A549 (cell line): Measurements from ENCODE around the gene SAMD13.

Experiments used
- CBX8 ChIP-seq: fragments of 200-600 bp; sonication (generic); IDR thresholded peaks from 2 replicates; pipeline ENCODE4 v1.6.1; 2016
- CEBPB ChIP-seq, 2 experiments: fragments of >200 bp in 1 of 2; sonication (Bioruptor Twin) in 1 of 2; formaldehyde crosslinking in 1 of 2; IDR thresholded peaks; 2 replicates each; pipeline ENCODE4 v1.6.1; 2012 to 2016
- CTCF ChIP-seq: fragments of >200 bp; sonication (Bioruptor Twin); formaldehyde crosslinking; IDR thresholded peaks from 3 replicates; pipeline ENCODE4 v1.5.1; 2016
- EP300 ChIP-seq, 2 experiments: fragments of >200 bp; sonication (Bioruptor Twin); formaldehyde crosslinking; IDR thresholded peaks; 2 replicates in 1 of 2; 3 replicates in 1 of 2; pipeline ENCODE4 v1.6.1; 2016 to 2017
- MAFK ChIP-seq: fragments of 450-650 bp; IDR thresholded peaks from 2 replicates; pipeline ENCODE4 v1.6.1; 2014; ENCODE audit not compliant: partially characterized antibody
- MAZ ChIP-seq: fragments of 150-350 bp; IDR thresholded peaks from 2 replicates; pipeline ENCODE4 v1.6.1; 2014; ENCODE audit warnings: antibody characterized with exemption, low read depth, low read length, borderline replicate concordance
- MYC ChIP-seq: IDR thresholded peaks from 2 replicates; pipeline ENCODE4 v1.6.1; 2012; ENCODE audit warnings: mild to moderate bottlenecking, inconsistent platforms, low read length, improper control_type of control experiment, borderline replicate concordance
- PHF8 ChIP-seq: fragments of 200-600 bp; sonication (generic); IDR thresholded peaks from 2 replicates; pipeline ENCODE4 v1.6.1; 2016; ENCODE audit warnings: low read depth, mild to moderate bottlenecking, antibody characterized with exemption, moderate library complexity, borderline replicate concordance
- POLR2A ChIP-seq: IDR thresholded peaks from 2 replicates; pipeline ENCODE4 v1.6.1; 2012; ENCODE audit warnings: mild to moderate bottlenecking, low read length
- RCOR1 ChIP-seq: fragments of 150-350 bp; IDR thresholded peaks from 2 replicates; pipeline ENCODE4 v1.6.1; 2014; ENCODE audit warnings: antibody characterized with exemption, low read length, low read depth
- USF2 ChIP-seq: fragments of 450-650 bp; IDR thresholded peaks from 2 replicates; pipeline ENCODE4 v1.6.1; 2014; ENCODE audit warnings: antibody characterized with exemption

GRCh38 chr1:84344286-84344685 is 42.8 kb downstream of the SAMD13 start:
- no peak for TF ChIP-seq CTCF
- TF ChIP-seq MAZ, result no peak
- TF ChIP-seq MYC, result no peak
- TF ChIP-seq USF2, result no peak
- no peak for TF ChIP-seq POLR2A
- no peak for TF ChIP-seq MAFK
- no peak for TF ChIP-seq PHF8
- no peak for TF ChIP-seq CEBPB (IDR thresholded peaks at IDR 0.05)
- no peak for TF ChIP-seq RCOR1
- no peak for TF ChIP-seq CBX8
- no peak for TF ChIP-seq EP300 (IDR thresholded peaks at IDR 0.05)
